GM12892 (cell line): ENCODE measurements around the gene EXOSC7.

Experiments used
- DNase-seq: peaks from one replicate; pipeline ENCODE4 v3.0.0; 2011; ENCODE audit not compliant: insufficient read length
- FAIRE-seq: peaks from 2 replicates; lab custom pipeline; 2011; peaks lifted over from hg19 to GRCh38; lab: Jason Lieb, UNC
- POLR2A ChIP-seq: IDR thresholded peaks from 2 replicates; pipeline ENCODE4 v1.6.1; 2011; ENCODE audit warnings: low read depth, low read length, control low read depth
- POLR2AphosphoS5 ChIP-seq: IDR thresholded peaks from 2 replicates; pipeline ENCODE4 v1.6.1; 2011; ENCODE audit warnings: low read depth, low read length, control low read depth
- TAF1 ChIP-seq: IDR thresholded peaks from 2 replicates; pipeline ENCODE4 v1.6.1; 2011; ENCODE audit warnings: low read depth, mild to moderate bottlenecking, control low read depth, low read length, borderline replicate concordance

Gene EXOSC7

DNA sequence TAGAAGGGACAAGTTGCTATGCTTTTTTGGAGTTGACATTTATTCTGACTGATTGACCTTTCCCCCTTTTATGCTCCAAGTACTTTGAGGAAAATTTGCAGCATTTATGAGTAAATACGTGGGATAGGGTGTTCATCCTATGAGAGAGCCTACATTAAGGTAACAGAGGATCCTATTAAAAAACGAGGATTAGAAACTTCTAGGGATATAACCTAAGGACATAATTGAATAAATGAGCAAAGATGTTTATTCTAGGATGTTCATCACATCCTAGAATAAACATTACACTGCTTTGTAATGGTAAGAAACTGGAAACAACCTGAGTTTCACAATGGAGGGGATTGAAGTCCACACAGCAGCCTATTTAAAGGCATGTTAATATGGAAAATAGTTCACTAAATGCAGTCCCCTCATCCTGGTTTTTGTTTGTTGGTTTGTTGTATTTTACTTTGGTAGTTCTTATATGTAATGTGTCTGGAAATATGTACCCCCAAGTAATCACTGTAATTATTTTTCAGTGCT is 26.2 kb downstream of the EXOSC7 start:
- FAIRE-seq = no peak
- no peak for DNase-seq
- TF ChIP-seq POLR2AphosphoS5 (no peak), TAF1 (no peak), POLR2A (no peak)

DNA sequence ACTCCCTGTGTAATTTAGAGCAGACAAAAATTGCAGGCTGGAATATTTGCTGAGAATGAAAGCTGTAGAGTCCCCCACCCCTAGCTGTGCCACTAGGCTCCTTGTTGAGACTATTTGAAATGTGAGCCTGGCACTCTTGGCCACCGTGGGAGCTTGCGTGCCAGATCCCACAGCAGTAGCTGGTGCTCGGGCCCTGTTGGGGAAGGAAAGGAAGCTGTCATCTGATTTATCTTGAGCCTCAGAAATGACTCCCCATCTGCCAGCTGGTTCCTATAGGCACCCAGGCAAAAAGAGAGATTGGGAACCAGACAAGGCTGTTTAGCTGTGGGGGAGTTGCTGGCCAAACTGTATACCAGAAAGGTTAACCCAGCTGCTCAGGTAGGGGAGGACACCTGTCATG is 26.7 kb downstream of the EXOSC7 start:
- TF ChIP-seq POLR2AphosphoS5 (no peak), TAF1 (no peak), POLR2A (no peak)
- FAIRE-seq = no peak

DNA sequence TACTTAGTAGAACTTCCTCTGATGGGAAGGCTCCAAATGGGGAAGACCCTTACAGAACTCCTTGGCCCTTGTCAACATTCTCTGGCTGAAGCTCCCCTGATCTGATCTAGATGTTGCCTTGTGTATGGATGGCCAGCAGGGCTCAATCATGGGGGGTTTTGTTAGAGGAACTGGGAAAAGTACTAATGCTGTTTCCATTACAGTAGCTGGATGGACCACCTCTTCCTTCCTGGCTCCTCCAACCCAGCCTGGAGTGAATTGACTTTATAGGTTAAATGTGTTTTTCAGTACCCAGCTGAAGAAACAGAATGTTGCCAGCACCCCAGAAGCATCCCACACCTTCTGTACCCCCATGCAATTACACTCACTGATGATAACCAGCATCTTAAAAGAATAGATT is 27.4 kb downstream of the EXOSC7 start:
- FAIRE-seq (no peak), DNase-seq (no peak)
- TF ChIP-seq POLR2A (no peak), TAF1 (no peak), POLR2AphosphoS5 (no peak)

More for the DNA sequence above, 26.7 kb downstream of the EXOSC7 start:
- DNase-seq = no peak

DNA sequence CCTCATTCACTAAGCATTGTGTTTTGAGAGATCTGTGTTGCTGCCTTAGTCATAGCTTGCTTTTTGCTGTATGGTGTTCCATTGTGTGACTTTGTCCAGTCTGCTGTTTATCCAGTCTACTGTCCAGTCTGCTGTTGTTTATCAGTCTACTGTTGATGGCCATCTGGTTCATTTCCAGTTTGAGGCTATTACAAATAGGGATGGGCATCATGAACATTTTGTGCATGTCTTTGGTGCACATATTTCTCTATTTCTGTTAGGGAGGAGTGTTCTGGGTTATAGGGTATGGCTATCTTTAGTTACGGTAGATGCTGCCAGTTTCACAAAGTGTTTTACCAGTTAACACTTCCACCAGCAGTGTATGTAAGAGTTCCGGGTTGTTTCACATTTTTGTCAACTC is 27.8 kb downstream of the EXOSC7 start:
- FAIRE-seq (no peak), DNase-seq (no peak)
- TF ChIP-seq POLR2AphosphoS5 = no peak
- TF ChIP-seq POLR2A = no peak
- TF ChIP-seq TAF1 = no peak

DNA sequence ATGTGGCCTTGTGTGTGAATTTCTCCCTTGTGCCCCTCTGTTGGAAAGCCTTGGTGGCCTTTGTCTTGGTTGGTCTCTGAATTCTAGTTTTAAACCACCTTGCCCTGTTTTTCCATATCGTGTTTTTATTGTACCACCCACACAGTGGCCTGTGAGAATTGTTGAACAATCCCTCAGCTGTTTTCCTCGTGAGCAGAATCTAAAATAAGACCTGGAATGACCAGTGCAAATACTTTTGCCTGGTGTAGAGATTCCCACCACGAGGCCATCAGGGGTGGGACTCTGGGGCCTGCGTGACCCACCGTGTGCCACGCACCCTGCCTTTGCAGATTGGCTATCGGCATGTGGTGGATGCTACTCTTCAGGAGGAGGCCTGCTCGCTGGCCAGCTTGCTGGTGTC is 31.0 kb downstream of the EXOSC7 start:
- FAIRE-seq (no peak), DNase-seq (no peak)
- TF ChIP-seq POLR2AphosphoS5 = no peak
- TF ChIP-seq POLR2A = no peak
- TF ChIP-seq TAF1 = no peak

DNA sequence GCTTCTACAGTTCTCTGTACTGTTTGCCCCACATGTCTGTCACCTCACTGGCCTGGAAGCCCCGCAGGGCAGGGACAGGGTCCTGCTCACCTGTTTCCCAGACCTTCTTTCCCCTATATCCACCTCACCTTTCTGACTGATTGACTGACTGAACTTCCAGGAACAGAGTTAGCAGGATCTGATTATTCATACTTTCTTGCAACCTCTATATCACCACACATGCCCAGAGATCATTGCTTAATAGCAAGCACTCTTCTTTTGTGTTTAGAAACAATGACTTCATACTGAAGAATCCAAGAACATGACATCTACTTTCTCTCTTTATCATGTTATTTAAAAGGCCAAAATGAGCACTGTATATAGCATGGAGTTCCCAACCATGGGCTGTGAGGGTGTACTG is 32.1 kb downstream of the EXOSC7 start:
- TF ChIP-seq POLR2A (no peak), POLR2AphosphoS5 (no peak), TAF1 (no peak)
- no peak for DNase-seq
- no peak for FAIRE-seq

GRCh38 chr3:45009868-45010267 is 33.8 kb downstream of the EXOSC7 start:
- no peak for DNase-seq
- TF ChIP-seq POLR2AphosphoS5 = no peak
- TF ChIP-seq POLR2A = no peak
- no peak for TF ChIP-seq TAF1
- no peak for FAIRE-seq

GRCh38 chr3:45010811-45011333 is 34.8 kb downstream of the EXOSC7 start:
- no peak for FAIRE-seq
- TF ChIP-seq POLR2AphosphoS5 (no peak), POLR2A (no peak)
- no peak for DNase-seq

DNA sequence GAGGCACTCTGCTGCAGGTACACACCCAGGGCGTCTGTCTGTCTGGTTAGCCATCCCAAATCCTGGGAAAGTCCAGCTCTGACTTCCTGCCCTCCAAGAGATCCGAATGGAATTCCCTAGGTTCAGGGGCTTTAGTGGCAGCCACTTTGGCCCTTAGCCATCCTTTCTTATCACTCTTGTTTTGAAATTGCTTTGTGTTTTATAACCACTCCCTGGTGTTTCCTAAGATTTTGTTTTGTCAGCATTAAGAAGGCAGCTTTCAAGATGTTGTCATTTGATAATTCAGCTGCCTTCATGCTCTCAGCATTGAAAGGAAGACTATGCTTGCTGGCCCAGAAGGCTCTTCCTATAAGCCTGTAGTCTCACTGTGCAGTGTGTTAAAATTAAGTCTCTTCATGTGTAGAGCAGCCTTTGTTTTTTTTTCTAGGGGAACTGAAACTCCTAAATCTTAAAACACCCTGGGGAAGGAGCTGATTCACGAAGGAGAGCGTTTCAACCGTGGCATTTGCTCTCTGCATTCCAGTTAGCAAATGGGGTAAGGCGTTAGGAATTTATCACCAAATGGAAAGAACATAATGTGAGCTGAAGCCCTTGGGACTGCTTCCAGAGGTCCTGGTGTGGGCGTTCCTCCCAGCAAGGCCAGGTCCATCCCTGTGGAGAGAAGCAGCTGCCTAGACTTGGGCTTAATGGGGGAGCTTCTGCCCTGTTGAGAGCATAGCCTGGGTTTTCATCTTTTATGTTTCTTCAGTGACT is 35.9 kb downstream of the EXOSC7 start:
- no peak for DNase-seq
- no peak for FAIRE-seq
- TF ChIP-seq POLR2A = no peak
- no peak for TF ChIP-seq TAF1
- no peak for TF ChIP-seq POLR2AphosphoS5

DNA sequence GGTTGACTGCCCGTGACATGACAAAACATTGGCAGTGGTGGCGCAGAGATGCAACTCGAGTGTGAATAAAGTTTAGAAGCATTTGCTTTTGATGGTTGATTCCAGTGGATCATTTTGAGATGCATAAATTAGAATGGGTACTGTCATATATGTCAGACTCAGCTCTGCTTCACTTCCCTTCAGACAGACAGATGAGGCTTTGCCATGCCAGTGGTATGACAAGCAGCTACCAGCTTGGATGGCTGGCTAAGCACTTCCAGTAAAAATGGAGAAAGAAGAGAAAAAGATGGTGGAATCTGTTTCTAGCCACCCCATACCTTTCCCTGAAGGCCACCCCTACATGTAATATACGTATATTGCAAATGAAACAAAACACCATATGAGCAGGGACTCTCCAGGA is 36.5 kb downstream of the EXOSC7 start:
- no peak for TF ChIP-seq POLR2AphosphoS5
- TF ChIP-seq POLR2A = no peak
- TF ChIP-seq TAF1 = no peak
- FAIRE-seq = no peak
- DNase-seq = no peak

DNA sequence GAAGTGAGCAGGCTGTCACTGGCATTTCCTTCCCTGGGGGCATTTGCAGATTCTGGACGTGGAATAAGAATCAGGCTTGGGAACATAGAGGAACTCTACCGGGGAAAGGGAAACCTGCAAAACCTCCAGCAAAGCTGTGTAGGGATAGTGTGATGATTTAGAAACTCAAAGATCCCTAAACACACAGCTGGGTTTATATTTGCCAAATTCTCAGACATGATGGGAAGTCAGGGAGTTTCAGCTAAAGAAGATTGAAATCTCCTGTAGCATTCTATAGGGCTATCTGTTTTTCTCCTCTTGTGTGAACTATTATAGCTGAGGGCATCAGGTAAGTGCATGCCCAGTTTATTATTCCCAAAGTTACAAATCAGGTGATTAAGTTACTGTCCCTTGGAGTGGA is 40.9 kb downstream of the EXOSC7 start:
- TF ChIP-seq TAF1 = no peak
- no peak for TF ChIP-seq POLR2AphosphoS5
- no peak for TF ChIP-seq POLR2A
- DNase-seq (no peak), FAIRE-seq (no peak)

DNA sequence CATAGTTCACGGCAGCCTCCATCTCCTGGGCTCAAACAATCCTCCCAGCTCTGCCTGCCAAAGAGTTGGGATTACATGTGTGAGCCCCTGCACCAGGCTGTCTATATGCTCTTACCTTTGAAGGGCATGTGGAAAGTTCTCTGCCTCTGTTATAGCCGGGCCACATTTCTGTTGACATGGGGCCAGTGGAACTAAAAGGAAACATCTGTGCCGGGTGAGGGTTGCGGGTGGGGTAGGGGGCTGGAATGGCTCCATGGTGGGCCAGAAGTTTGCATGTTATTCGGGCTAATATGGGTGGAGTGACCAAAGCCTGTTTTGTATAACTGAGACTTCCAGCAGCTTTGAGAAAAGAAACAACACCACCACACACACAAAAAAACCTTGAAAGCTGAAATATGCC is 41.8 kb downstream of the EXOSC7 start:
- DNase-seq = no peak
- no peak for FAIRE-seq
- TF ChIP-seq TAF1 (no peak), POLR2AphosphoS5 (no peak), POLR2A (no peak)
